Right renal cortex interstitium (tissue), 3 donors: ENCODE measurements around the gene FEN1. TPM values are rescaled to one million over a fixed set of nuclear protein-coding genes. Genes with fewer than 3 reads are reported as not detected.

ENCODE experiments used
- DNase-seq, 3 donors: peaks; one replicate each; pipeline ENCODE4 v3.0.0-alpha.2; 2013; ENCODE audit warnings: low read depth in 3 of 3, low spot score in 2 of 3
- polyA plus RNA-seq, 3 donors: library from polyadenylated mRNA; unstranded; fragments of 120-200 nt; gene quantifications; one replicate each; pipeline ENCODE4 v1.2.1, GENCODE V29; 2013; ENCODE audit not compliant: insufficient read length in 3 of 3

The FEN1 gene
- polyA plus RNA-seq, 3 donors = 40.7 to 46.9 (median 41.3) TPM

GRCh38 chr11:61793083-61793828, 545 bp downstream of the FEN1 start:
- no peak for DNase-seq

GRCh38 chr11:61793829-61794204, 1.1 kb downstream of the FEN1 start:
- no peak for DNase-seq

GRCh38 chr11:61794579-61794978, 1.9 kb downstream of the FEN1 start:
- no peak for DNase-seq

- DNase-seq = no peak
Observed at GRCh38 chr11:61795459-61795858, 2.7 kb downstream of the FEN1 start.

- no peak for DNase-seq
Observed at GRCh38 chr11:61795876-61796526, 3.3 kb downstream of the FEN1 start.

GRCh38 chr11:61797263-61797944, 4.7 kb downstream of the FEN1 start:
- peak in 2 of 3 donors; percentile 78 to 80 for DNase-seq

GRCh38 chr11:61799665-61800284, 7.1 kb downstream of the FEN1 start:
- no peak for DNase-seq

GRCh38 chr11:61800331-61801281, 7.9 kb downstream of the FEN1 start:
- DNase-seq = no peak

GRCh38 chr11:61802605-61803004, 9.9 kb downstream of the FEN1 start:
- no peak for DNase-seq

- no peak for DNase-seq
Observed at GRCh38 chr11:61803889-61804647, 11.4 kb downstream of the FEN1 start.

GRCh38 chr11:61805146-61805545, 12.4 kb downstream of the FEN1 start:
- DNase-seq = no peak

GRCh38 chr11:61806785-61807184, 14.1 kb downstream of the FEN1 start:
- no peak for DNase-seq

GRCh38 chr11:61810671-61811175, 18.0 kb downstream of the FEN1 start:
- no peak for DNase-seq

GRCh38 chr11:61811831-61812230, 19.1 kb downstream of the FEN1 start:
- no peak for DNase-seq

- DNase-seq = no peak
Observed at GRCh38 chr11:61812736-61813411, 20.2 kb downstream of the FEN1 start.

GRCh38 chr11:61814247-61814957, 21.7 kb downstream of the FEN1 start:
- DNase-seq = no peak

- DNase-seq = peak in 1 of 3 donors; percentile 87
Observed at GRCh38 chr11:61814958-61815789, 22.5 kb downstream of the FEN1 start.
